Fibroblast of mammary gland (primary cell): Measurements from ENCODE around the gene FTO.

ENCODE experiments used
- DNase-seq: peaks from one replicate; pipeline ENCODE4 v3.0.0-alpha.2; 2010; ENCODE audit warnings: low read depth
- H3K4me3 ChIP-seq: 2 replicates; pipeline ENCODE4 v1.5.1; 2011; ENCODE audit warnings: low read depth, mild to moderate bottlenecking, low read length, moderate library complexity; ENCODE audit not compliant: control insufficient read depth
- CTCF ChIP-seq: conservative IDR thresholded peaks from 2 replicates; pipeline ENCODE4 v1.5.1; 2011; ENCODE audit warnings: low read depth, low read length, inconsistent platforms; ENCODE audit not compliant: control insufficient read depth, insufficient read depth

Gene FTO

GRCh38 chr16:53732296-53732929, 28.5 kb downstream of the FTO start:
- TF ChIP-seq CTCF = no peak
- DNase-seq = no peak
- H3K4me3 ChIP-seq = no peak overlapping the region

GRCh38 chr16:53734908-53735307, 31.0 kb downstream of the FTO start:
- DNase-seq = no peak
- no peak overlapping the region for H3K4me3 ChIP-seq
- no peak for TF ChIP-seq CTCF

- no peak for TF ChIP-seq CTCF
- DNase-seq = no peak
- no peak overlapping the region for H3K4me3 ChIP-seq
Observed at GRCh38 chr16:53736297-53736696, 32.3 kb downstream of the FTO start.

GRCh38 chr16:53737552-53737951, 33.6 kb downstream of the FTO start:
- no peak overlapping the region for H3K4me3 ChIP-seq
- no peak for DNase-seq
- no peak for TF ChIP-seq CTCF

GRCh38 chr16:53740476-53740875, 36.5 kb downstream of the FTO start:
- H3K4me3 ChIP-seq = no peak overlapping the region
- DNase-seq = no peak
- TF ChIP-seq CTCF = no peak

- no peak overlapping the region for H3K4me3 ChIP-seq
- TF ChIP-seq CTCF = no peak
- no peak for DNase-seq
Observed at GRCh38 chr16:53740933-53741531, 37.1 kb downstream of the FTO start.

GRCh38 chr16:53741546-53741945, 37.6 kb downstream of the FTO start:
- no peak for TF ChIP-seq CTCF
- DNase-seq = no peak
- no peak overlapping the region for H3K4me3 ChIP-seq
